Measurements from ENCODE around the gene IL17REL.
"Not testable (repeated sequence)": the region's sequence is repeated elsewhere in the genome, so short reads cannot be mapped to it uniquely, and the experiment has no call there.

IL17REL gene

DNA sequence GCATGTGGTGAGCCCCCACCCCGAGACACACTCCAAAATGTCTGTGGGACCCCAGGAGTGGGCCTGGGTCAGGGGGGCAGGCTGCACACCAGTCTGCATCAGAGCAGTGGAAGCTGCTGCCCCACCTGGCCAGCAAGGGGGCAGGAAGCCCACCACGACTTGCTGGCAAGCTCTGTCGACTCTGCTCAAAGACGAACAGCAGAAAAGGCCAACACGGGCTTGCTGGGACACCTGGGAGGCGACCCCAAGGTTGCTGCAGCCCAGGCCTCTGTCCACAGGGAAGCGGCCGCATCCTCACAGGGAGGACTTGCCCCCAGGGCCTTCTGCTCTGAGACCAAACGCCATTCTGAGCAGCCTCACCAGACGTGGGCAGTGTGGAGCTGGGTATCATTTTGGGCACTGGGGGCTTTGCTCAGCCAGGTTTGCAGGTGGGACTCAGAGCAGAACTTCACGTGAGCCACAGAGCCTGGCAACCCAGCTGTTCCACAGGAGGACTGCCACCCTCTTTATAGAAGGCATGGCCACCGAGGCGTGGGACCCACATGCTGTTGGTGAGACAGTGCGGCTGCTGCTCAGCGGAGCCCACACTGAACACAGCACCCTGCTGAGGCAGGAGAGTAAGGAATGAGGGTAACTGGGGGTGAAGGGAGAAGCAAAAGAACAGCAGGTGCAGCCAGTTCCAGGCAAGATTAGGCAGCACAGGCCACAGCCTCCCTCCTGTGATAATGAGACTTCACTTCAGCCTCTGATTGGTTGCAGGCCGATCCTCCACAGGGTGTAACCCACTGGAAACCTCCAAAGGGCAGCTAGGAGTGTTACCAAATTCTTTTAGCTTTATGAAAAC, 11.0 kb downstream of the IL17REL start:
- DNase-seq = no peak

DNA sequence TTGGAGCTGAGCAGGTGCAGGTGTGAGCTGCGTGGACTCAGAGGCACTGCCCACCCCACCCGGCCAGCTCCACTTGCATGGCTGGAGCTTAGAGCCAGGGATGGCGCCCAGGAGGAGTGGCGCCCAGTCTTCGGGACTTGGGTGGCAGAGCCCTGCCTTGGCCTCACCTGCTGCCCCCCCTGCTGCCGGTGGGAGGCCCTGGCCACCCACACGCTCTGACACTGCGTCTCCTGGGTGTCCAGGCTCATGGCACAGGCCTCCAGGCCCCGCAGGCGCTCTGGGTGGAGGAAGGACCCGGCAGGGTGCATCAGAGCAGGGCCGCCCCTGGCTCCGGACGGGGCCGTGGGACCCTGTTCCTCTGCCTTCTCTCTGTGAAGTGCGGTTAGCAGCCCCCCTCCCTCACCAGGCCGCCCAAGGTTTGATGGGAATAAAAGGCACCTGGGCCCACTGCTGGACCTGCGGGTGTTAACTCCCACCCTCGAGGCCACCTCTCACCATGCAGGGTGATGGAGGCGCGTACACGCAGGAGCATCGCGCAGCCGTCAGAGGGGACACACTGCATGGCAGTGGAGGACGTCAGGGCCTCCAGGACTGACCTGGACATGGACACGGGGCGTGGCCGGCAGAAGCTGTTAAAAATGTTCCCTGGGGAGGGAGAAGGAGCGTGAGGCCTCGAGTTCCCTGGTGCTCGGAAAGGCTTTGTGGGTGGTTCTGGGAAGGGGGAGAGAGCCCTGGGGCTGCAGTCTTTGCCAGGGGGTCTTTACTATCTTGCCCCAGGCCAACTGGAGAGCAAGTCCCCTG, 11.8 kb downstream of the IL17REL start:
- no peak for DNase-seq

DNA sequence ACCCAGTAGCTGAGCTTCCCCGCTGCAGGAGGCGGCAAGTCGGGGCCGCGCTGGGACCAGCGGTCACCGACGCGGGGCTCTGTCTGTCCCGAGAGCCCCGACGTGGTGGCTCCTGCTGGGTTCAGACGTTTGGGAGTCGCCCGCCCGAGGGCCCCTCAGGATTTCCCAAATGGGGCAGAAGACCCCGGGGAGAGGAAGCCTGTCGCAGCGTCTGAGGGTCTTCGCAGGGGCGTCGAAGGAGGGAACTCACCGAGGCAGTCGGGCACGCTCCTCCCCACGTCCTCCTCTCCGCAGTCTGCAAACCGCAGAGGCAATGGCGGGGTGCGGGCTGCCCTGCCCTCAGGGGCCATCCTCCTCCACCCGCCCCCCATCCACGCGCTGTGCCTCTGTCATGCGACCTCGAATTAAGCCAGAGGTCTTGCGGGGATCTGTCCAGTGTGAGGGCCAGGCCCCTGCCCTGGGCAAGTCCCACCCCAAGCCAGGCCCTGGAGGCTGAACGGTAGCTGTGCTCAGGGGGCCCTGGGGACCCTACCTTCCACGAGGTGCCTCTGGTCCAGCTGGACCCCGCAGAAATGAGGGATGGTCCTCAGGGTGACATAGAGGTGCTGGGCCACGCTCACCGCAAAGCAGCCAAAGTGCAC, 12.5 kb downstream of the IL17REL start:
- no peak for DNase-seq

DNA sequence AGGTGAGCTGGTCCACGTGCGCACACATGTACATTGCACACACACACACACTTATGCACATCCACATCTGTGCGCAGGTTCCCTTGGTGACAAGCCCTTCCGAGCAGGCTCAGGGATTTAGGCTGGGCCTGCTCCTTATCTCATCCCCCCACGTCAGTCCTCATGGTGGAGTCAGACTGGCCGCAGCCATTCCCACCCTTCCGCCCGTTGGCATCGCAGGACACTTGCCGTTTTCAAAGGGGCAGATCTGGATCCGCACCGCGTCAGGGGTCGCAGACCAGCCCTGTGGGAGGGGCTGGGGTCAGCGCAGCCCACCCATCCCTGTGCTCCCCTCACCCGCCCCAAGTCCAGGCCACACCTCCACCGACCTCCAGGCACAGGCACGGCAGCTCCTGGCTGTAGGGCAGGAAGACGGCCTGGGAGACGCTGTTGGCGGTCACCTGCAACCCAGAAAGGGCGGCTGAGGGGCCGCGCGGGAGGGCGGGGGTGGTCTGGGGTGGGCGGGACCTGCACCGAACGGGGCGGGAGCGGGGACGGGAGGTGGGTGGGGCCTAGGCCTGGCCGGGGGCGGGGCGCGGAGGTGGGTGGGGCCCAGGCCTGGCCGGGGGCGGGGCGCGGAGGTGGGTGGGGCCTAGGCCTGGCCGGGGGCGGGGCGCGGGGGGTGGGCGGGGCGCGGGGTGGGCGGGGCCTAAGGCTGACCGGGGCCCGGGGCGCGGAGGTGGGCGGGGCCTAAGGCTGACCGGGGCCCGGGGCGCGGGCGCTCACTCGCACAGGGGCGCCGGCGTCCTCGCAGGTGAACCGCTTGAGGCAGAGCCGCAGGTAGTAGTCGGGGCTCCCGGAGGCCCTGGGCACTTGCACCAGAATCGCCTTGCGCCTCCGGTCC, 13.3 kb downstream of the IL17REL start:
- no peak for DNase-seq

DNA sequence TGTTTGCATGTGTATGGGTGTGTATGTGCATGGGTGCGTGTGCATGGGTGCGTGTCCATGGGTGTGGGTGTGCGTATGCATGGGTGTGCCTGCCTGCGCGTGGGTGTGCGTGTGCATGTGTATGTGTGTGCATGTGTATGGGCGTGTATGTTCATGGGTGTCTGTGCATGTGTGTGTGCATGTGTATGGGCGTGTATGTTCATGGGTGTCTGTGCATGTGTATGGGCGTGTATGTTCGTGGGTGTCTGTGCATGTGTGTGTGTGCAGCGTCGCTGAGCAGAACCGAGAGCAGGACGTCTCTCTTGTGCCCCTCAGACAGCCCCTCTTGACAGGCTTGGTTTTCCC, 13.9 kb downstream of the IL17REL start:
- no peak for DNase-seq

DNA sequence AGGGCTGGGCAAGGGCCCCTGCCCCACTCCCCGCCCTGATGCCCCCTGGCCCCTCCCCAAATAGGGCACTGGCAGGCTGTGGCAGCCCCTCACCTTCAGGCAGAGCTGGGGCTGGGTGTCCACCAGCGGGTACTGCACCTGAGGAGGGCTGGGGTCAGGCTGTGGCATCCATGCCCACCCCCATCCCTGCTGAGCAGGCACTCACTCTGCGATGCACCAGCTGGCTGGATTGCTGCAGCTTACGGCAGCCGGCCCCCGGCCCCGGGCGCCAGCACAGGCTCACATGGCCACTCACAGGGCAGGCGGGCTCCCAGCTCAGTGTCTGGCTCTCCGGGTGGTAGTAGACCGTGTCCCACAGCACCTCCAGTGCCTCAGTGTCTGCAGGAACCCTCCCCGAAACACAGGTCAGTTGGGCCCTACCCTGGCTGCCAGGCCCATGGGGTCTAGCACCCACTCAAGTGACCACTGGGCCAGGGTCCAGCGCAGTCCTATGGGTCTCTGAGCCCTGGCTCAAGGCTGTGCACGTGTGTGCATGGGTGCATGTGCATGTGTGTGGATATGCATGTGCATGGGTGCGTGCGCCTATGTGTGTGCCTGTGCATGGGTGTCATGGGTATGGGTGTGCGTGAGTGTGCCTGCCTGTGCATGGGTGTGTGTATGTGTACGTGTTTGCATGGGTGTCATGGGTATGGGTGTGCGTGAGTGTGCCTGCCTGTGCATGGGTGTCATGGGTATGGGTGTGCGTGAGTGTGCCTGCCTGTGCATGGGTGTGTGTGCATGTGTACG, 14.4 kb downstream of the IL17REL start:
- no peak for DNase-seq

DNA sequence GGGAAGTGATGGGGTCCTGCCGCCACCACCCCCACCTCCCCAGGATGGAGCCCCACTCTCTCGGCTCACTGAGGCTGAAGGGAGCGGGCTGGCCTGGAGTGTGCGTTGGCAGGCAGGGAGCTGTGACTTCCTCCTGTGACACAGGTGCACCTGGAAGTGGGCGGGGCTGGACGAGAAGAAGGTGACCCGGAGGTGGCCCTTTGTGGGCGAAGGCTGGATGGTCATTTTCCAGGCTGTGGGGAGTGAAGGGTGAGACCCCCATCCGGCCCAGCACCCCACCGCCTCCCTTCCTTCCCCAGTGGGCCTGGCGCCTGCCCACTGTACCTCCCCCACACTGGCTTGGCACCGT, 15.3 kb downstream of the IL17REL start:
- DNase-seq = no peak

DNA sequence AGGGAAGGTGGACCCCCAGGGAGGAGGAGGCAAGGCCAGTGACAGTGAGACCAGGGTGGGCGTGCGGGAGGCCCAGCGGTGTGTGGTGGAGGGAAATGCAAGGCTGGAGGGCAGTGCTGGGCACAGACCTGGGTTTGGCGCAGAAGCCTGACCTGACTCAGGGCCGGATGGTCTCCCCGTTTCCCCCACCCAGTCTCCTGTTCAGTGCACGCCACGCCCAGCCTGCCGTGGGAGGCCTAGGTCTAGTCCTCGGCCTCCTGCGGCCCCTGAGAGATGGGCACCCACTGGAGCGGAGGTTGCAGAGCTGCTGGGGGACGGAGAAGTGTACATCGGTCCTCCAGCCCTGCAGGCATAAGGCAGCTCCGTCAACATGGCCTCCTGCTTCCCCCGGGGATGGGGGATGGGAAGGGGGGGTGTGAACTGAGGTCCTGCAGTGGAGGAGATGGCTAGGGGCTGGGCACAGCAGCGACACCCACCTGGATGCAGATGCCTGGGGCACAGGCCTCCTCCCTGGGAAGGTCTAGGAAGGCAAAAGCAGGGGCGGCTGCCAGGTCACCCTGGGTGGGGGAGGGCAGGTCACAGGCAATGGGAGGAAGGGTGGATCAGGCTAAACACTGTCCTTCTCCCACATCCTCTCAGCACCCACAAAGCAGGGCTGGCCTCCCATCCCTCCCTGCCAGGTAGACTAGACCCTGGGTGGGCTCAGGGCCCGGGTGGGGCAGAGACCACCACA, 15.9 kb downstream of the IL17REL start:
- no peak for DNase-seq

DNA sequence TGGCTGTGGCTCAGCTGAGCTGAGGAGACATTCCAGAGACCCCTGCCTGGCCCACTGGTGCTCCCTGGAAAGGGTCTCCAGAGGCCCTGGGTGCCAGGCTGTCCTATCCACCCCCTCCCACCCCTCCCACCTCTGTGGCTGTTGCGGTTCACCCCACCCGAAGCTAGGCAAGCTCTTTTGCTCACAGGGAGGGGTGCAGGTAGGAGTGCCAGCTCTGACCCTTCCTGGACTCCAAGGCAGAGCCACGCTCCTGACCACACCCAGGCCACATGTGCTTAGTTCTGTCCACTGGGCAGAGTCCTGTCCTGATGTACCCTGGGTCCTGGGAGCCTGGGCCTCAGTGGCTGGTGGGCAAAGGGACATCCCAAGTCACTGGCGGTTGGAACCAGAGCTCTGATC, 16.4 kb downstream of the IL17REL start:
- no peak for DNase-seq

DNA sequence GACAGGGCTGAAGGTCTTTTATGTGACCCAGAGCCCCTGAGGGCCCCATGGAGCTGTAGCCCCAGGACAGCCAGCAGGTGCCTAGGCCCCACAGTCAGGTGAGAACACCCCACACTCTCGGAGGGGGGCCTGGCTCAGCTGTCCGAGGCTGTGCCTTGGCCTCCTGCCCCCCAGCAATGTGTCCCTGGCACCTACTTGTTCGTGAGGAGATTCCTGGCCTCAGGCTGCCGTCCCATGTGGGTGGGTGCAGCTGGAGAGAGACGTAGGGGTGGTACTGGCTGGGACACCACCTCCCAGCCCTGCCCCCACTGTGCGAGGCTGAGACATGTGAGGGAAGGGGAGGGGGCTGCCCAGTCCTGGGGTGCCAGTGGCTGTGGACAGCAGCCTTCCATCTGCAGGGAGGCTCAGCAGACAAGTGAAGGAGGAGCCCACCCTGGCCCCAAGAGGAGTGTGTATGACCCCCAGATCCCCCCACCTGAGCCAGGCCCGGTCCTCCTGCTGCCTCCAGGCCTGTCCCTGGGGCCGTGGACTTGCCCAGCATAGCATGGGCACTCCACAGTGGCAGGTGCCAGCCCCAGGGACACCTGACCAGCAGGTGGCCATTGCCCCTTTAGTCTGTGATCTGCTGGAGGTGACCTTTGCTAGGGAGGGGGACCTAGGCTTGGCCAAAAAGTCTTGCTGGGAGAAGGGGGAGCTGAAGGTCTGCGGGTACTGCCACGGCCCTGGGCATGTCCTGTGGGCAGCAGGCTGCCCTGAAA, 17.0 kb downstream of the IL17REL start:
- no peak for DNase-seq

DNA sequence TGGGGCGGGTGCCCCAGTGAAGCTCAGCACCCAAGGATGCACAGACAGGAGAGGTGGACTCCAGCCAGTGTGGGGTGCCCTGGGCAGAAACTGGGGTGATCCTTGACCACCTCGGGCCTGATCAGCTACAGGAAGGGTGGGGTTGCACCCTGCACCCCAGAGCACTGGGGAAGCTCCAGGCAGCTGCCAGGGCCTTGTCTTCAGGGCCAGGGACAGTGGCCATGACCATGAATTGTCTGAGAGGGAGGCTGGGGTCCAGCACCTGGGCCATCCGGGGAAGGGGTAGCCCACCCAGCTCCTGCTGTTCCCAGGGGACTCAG, 17.6 kb downstream of the IL17REL start:
- no peak for DNase-seq

DNA sequence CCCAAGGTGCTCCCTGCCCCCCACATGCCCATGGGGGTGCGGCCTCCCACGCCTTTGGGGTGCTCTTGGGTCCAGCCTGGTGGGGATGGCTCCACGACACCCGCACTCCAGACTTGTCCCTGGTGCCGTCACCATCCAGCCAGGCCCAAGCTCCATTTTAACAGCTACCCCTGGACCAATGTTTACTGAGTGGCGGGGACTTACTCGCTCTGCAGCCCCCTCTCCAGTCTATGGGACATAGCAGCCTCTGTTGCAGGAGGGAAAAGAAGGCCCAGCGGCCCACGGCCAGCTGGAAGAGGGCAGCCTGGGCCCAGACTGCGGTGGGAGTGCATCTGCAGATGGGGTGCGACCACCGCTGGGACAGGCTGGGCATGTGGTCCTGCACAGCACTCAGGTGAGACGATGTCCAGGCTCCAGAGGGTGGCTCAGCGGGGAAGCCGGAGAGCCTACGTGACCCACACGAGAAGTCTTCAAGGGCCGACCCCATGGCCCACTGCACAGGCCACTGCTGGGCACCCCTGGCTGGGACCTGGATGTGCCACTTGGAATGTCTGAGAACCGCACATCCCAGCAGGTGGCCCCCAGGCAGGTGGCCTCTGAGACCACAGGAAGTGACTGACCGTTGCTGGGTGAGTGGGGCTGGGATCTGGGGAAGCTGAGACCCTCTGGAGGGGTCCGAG, 18.1 kb downstream of the IL17REL start:
- DNase-seq = no peak

DNA sequence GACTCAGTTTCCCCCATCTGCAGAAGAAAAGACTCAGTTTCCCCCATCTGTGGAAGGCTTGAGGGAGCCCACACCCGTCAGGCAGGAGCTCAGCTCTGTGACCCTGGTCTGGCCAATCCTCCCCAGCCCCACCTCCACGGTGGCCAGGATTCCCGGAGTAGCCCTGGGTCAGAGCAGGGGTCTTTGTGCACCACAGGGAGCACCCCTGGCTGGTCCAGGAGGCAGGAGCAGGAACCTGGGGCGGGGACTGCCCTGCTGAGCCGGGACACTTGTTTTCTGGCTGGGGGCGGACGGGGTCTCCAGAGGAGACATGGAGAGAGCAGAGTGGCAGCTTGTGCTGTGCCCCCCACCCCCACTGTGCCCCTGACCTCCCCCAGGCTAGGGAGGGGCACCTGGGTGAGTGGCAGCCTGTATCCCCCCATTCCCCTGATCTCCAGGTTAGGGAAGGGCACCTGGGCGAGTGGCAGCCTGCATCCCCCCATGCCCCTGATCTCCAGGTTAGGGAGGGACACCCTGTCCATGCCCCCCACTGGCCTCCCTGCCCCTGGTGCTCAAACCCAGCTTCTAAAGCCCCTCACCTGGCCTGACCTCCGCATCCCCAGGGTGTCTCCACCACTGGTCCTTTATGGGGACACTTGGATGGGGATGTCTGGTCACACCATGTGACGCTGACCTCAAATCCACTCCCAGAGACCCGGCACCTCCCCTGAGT, 18.8 kb downstream of the IL17REL start:
- DNase-seq = no peak

DNA sequence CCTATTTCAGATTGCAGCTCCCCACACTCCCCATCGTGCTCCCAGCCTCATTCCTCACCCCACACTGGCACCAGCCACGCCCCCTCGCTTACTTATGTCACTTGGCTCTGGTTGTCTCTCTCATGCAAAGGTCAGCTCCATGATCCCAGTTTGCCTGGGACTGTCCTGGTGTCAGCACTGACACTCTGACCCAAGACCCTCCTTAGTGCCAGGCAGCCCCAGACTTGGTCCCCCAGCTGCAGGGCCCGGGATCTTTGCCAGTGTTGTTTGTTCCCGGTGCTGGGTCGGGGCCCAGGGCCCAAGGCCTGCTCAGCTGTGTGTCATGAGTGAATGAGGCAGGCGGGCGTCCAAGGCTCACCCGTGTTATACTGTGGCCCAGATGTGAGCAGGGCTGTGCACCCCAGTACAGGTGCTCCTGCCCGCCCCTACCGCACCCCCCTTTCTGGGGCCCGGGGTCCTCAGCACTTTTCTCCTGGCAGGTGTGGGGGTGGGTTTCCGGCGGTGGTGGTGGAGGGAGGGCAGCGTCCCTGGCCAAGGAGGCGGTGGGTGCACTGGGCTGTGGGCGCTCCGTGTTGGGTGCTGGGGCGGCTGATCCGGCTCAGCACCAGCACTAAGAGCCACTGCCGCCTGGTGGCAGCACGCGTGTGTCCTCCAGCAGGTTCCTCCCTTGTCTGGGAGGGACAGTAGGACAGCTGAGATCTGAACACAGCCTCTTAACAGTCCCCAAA, 19.5 kb downstream of the IL17REL start:
- DNase-seq = peak; percentile 73 to 77

DNA sequence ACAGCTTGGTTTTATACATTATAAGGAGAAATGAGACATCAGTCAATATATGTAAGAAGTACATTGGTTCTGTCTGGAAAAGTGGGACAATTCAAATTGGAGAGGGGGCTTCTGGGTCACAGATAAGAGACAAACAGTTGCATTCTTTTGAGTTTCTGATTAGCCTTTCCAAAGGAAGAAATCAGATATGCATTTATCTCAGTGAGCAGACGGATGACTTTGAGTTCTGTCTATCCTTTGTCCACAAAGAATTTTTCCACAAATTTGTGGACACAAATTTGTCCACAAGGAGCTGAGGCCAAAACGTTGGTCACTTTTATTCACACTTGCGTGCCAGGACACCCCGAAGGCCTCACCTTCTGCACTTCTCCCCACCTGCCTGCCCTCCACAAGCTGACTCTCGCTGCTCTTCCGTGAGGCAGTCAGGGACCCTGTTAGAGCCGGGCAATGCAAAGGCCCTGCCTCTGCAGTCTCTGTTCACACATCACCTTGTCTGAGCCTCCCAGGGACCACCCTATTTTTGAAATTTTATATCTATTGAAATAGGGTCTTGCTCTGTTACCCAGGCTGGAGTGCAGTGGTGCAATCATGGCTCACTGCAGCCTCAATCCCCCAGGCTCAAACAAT, 20.5 kb downstream of the IL17REL start:
- DNase-seq = no peak

DNA sequence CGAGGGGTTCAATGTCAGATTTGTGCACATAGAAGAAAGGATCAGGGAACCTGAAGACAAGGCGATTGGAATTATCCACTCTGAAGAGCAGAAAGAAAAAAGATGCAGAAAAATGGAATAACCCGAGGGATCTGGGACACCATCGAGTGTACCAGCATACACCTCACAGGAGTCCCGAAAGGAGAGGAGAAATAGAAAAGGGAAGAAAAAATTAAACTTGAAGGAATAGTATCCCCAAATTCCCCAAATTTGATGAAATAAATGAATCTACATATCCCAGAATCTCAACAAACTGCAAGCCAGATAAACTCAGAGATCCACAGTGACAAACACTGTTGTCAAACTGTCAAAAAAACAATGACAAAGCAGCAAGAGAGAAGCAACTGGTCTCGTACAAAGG, 21.4 kb downstream of the IL17REL start:
- no peak for DNase-seq

DNA sequence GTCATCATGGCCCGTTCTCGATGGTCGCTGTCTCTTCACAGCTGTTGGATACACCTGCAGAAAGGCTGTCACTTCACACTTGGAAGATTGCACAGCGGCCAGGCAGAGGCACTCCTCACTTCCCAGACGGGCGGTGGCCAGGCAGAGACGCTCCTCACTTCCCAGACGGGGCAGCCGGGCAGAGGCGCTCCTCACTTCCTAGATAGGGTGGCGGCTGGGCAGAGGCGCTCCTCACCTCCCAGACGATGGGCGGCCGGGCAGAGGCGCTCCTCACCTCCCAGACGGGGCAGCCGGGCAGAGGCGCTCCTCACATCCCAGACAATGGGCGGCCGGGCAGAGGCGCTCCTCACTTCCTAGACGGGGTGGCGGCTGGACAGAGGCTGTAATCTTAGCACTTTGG, 22.7 kb downstream of the IL17REL start:
- DNase-seq = not testable (repeated sequence)

DNA sequence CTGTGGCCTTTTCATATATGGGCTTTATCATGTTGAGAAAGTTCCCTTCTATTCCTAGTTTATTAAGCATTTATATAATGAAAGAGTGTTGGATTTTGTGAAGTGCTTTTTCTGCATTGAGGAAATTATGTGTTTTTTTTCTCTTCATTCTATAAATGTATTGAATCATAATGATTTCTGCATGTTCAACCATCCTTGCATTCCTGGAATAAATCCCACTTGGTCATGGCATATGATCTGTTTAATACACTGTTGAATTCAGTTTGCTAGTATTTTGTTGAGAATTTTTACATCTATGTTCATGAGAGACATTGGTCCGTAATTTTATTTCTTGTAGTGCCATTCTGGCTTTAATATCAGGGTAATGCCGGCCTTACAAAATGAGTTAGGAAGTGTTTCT, 26.2 kb downstream of the IL17REL start:
- no peak for DNase-seq
